OCI-LY3 (cell line): ENCODE results near the gene JAKMIP2.

Experiments used
- EZH2phosphoT487 ChIP-seq: fragments of 200-600 bp; shearing (Covaris generic); IDR thresholded peaks from 2 replicates; pipeline ENCODE4 v1.6.1; 2018; ENCODE audit warnings: antibody characterized with exemption, mixed run types, low read depth
- TF ChIP-seq, protein P1 (sequence below): fragments of 200-600, 300-600 bp; sonication (generic); IDR thresholded peaks from 2 replicates; pipeline ENCODE4 v1.5.1; 2014; ENCODE audit warnings: antibody characterized with exemption, low read length, low read depth

DNA sequence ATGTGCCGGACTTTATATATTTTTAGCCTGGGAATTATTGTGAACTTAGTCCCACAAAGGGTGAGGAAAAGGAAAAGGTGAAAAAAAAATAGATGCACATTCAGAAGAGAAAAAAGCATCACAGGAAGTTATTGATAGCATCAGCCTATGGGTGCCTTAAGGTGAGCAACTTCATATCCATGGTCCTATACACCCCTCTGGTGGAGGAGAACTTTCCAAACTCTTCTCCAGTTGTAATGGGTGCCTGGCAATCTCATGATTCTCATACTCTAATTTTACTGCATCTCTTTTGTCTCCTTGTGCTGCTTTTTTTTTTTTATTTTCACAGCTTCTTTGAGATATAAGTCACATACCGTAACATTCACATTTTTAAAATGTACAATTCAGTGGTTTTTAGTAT is 107.4 kb downstream of the JAKMIP2 start:
- TF ChIP-seq EZH2phosphoT487: no peak
- TF ChIP-seq, protein P1, sequence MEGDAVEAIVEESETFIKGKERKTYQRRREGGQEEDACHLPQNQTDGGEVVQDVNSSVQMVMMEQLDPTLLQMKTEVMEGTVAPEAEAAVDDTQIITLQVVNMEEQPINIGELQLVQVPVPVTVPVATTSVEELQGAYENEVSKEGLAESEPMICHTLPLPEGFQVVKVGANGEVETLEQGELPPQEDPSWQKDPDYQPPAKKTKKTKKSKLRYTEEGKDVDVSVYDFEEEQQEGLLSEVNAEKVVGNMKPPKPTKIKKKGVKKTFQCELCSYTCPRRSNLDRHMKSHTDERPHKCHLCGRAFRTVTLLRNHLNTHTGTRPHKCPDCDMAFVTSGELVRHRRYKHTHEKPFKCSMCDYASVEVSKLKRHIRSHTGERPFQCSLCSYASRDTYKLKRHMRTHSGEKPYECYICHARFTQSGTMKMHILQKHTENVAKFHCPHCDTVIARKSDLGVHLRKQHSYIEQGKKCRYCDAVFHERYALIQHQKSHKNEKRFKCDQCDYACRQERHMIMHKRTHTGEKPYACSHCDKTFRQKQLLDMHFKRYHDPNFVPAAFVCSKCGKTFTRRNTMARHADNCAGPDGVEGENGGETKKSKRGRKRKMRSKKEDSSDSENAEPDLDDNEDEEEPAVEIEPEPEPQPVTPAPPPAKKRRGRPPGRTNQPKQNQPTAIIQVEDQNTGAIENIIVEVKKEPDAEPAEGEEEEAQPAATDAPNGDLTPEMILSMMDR: no peak
